Measurements from ENCODE around the gene REL. TPM values are rescaled to one million over a fixed set of nuclear protein-coding genes. Genes with fewer than 3 reads are reported as not detected.

REL gene
- total RNA-seq, 4 donors from 2014 or later = 15.0 to 32.1 (median 16.9) TPM

- intact Hi-C loops (cut with DNase I) = no loop called here
- 91 to 93% methylated on average over 2 of the region's 2 CpGs for WGBS, 2 donors
- no peaks in the 10 kb centered on the region for H3K4me1 ChIP-seq
- H3K4me3 ChIP-seq (replicated peaks in 1 of 3) = no peak overlapping the region
- no peak overlapping the region for H3K27ac ChIP-seq
- H3K9me3 ChIP-seq = no peaks in the 10 kb centered on the region
- no peak for DNase-seq
- H3K27me3 ChIP-seq = no peaks in the 10 kb centered on the region
- TF ChIP-seq POLR2A (IDR thresholded peaks at IDR 0.05) (no peak), CTCF (IDR thresholded peaks at IDR 0.05) (no peak)
- H3K36me3 ChIP-seq = no peaks in the 10 kb centered on the region
Observed at GRCh38 chr2:60844105-60844504, 37.3 kb upstream of the REL start.

GRCh38 chr2:60847854-60848253 is 33.5 kb upstream of the REL start:
- Histone ChIP-seq H3K4me3 (replicated peaks in 1 of 3) (no peak overlapping the region), H3K27ac (no peak overlapping the region), H3K9me3 (no peaks in the 10 kb centered on the region), H3K4me1 (no peaks in the 10 kb centered on the region), H3K27me3 (no peaks in the 10 kb centered on the region), H3K36me3 (no peaks in the 10 kb centered on the region)
- WGBS, 2 donors = 64 to 73% methylated on average over 6 of the region's 6 CpGs
- DNase-seq = no peak
- TF ChIP-seq CTCF (IDR thresholded peaks at IDR 0.05) (no peak), POLR2A (IDR thresholded peaks at IDR 0.05) (no peak)
- intact Hi-C loops (cut with DNase I) = no loop called here

DNA sequence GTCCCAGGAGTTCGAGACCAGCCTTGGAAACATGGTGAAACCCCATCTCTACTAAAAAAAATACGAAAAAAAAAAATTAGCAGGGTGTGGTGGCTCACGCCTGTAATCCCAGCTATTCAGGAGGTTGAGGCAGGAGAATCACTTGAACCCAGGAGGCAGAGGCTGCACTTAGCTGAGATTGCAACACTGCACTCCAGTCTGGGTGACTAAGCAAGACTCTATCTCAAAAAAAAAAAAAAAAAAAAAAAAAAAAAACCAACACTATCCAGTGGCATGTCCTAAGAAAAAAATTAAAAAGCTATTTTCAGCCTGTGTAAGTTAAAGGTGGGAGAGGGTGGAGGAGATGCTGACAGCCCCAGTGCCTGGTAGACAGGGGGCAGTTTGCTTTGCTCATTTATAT is 32.2 kb upstream of the REL start:
- no peak for TF ChIP-seq POLR2A (IDR thresholded peaks at IDR 0.05)
- TF ChIP-seq CTCF (IDR thresholded peaks at IDR 0.05) = no peak
- DNase-seq = no peak
- no peak overlapping the region for H3K4me3 ChIP-seq (replicated peaks in 1 of 3)
- H3K9me3 ChIP-seq = no peaks in the 10 kb centered on the region
- H3K36me3 ChIP-seq = no peaks in the 10 kb centered on the region
- H3K27me3 ChIP-seq = no peaks in the 10 kb centered on the region
- H3K27ac ChIP-seq = no peak overlapping the region
- WGBS, 2 donors = 93 to 95% methylated on average over 3 of the region's 3 CpGs
- H3K4me1 ChIP-seq = no peaks in the 10 kb centered on the region
- intact Hi-C loops (cut with DNase I) = no loop called here

DNA sequence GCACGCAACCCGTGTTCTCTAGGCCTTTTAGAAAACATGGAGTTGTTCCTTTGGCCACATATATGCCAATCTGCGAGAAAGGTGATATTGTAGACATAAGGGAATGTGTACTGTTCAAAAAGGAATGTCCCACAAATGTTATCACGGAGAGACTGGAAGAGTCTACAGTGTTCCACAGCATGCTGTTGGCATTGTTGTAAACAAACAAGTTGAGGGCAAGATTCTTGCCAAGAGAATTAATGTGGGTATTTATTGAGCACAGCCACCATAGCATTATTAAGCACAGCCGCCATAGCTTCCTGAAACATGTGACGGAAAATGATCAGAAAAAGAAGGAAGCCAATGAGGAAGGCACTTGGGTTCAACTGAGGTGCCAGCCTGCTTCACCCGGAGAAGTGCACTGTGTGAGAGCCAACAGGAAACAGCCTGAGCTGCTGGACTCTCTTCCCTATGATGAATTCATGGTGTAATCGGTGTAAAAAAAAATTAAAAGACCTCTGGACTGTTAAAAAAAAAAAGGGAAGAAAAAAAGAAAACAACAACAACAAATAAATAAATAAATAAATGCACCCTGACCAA is 29.0 kb upstream of the REL start:
- Histone ChIP-seq H3K36me3 (no peaks in the 10 kb centered on the region), H3K9me3 (no peaks in the 10 kb centered on the region), H3K4me3 (replicated peaks in 1 of 3) (no peak overlapping the region), H3K27me3 (no peaks in the 10 kb centered on the region), H3K4me1 (peaks cover 0 to 4% of the 10 kb centered on the region in 2 donors), H3K27ac (no peak overlapping the region)
- WGBS, 2 donors = 84 to 88% methylated on average over 8 of the region's 8 CpGs
- DNase-seq = no peak
- TF ChIP-seq POLR2A (IDR thresholded peaks at IDR 0.05) (no peak), CTCF (IDR thresholded peaks at IDR 0.05) (no peak)
- intact Hi-C loops (cut with DNase I) = no loop called here

DNA sequence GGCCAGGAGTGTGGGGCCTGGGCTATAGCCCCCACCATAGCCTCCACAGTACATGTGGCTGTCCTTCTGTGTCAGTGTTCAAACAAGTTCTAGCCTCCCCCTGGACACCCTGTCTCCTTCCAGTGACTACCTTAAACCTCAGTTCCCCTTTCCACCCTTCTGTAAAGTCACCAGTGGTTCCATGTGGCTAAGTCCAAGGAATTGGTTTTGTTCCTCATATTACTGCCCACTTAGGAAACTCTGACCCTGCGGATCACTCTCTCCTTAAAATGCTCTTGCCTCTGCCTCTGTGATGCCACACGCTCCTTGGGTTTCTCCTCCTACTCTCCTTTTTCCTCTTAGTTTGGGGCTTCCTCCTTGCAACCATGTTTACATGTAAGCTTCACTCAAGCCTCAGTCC is 27.8 kb upstream of the REL start:
- Histone ChIP-seq H3K4me1 (peaks cover 0 to 4% of the 10 kb centered on the region in 2 donors), H3K9me3 (no peaks in the 10 kb centered on the region), H3K4me3 (replicated peaks in 1 of 3) (no peak overlapping the region), H3K36me3 (no peaks in the 10 kb centered on the region), H3K27ac (no peak overlapping the region), H3K27me3 (no peaks in the 10 kb centered on the region)
- 84% methylated on average over 2 of the region's 2 CpGs for WGBS, 2 donors
- no peak for TF ChIP-seq POLR2A (IDR thresholded peaks at IDR 0.05)
- no peak for TF ChIP-seq CTCF (IDR thresholded peaks at IDR 0.05)
- intact Hi-C loops (cut with DNase I) = no loop called here
- no peak for DNase-seq
